ENCODE results near the gene KRTAP21-1.
"Not testable (repeated sequence)": the region's sequence is repeated elsewhere in the genome, so short reads cannot be mapped to it uniquely, and the experiment has no call there.

KRTAP21-1 gene

GRCh38 chr21:30755328-30755727 lies at the start of gene KRTAP21-1:
TSS of gene KRTAP21-1 (minus strand) at chr21:30755428. CDS start at chr21:30755378, 50 bp downstream.
- DNase-seq (ENCODE audit: low read depth in 1 of 2, low spot score in 1 of 2); in situ Hi-C loops (cut with HindIII; ENCODE audit: low pct_unique_long_range_greater_than_20kb, low sequenced_read_pairs): not testable (repeated sequence)

- no peak for TF ChIP-seq JUND (IDR thresholded peaks at IDR 0.05; ENCODE audit: low read depth)
- in situ Hi-C loops (cut with HindIII; ENCODE audit: low pct_unique_long_range_greater_than_20kb, low sequenced_read_pairs) = no loop called here
- no peak for DNase-seq (ENCODE audit: low read depth in 1 of 2, low spot score in 1 of 2)
These were observed 45.4 kb upstream of the KRTAP21-1 start for GRCh38 chr21:30800605-30801004.

- TF ChIP-seq JUND (IDR thresholded peaks at IDR 0.05; ENCODE audit: low read depth) = no peak
- in situ Hi-C loops (cut with HindIII; ENCODE audit: low pct_unique_long_range_greater_than_20kb, low sequenced_read_pairs) = no loop called here
- no peak for DNase-seq (ENCODE audit: low read depth in 1 of 2, low spot score in 1 of 2)
These were observed 38.5 kb upstream of the KRTAP21-1 start for GRCh38 chr21:30793581-30794314.

GRCh38 chr21:30779249-30779648 lies 24.0 kb upstream of the KRTAP21-1 start:
- TF ChIP-seq JUND (IDR thresholded peaks at IDR 0.05; ENCODE audit: low read depth) = no peak
- in situ Hi-C loops (cut with HindIII; ENCODE audit: low pct_unique_long_range_greater_than_20kb, low sequenced_read_pairs) = no loop called here
- no peak for DNase-seq (ENCODE audit: low read depth in 1 of 2, low spot score in 1 of 2)

- no peak for DNase-seq (ENCODE audit: low read depth in 1 of 2, low spot score in 1 of 2)
- in situ Hi-C loops (cut with HindIII; ENCODE audit: low pct_unique_long_range_greater_than_20kb, low sequenced_read_pairs) = no loop called here
- no peak for TF ChIP-seq JUND (IDR thresholded peaks at IDR 0.05; ENCODE audit: low read depth)
These were observed 14.7 kb upstream of the KRTAP21-1 start for GRCh38 chr21:30769724-30770431.

GRCh38 chr21:30760776-30761175 lies 5.5 kb upstream of the KRTAP21-1 start:
- no peak for DNase-seq (ENCODE audit: low read depth in 1 of 2, low spot score in 1 of 2)
- in situ Hi-C loops (cut with HindIII; ENCODE audit: low pct_unique_long_range_greater_than_20kb, low sequenced_read_pairs) = no loop called here
- TF ChIP-seq JUND (IDR thresholded peaks at IDR 0.05; ENCODE audit: low read depth) = no peak

GRCh38 chr21:30758306-30758705 lies 3.1 kb upstream of the KRTAP21-1 start:
- DNase-seq (ENCODE audit: low read depth in 1 of 2, low spot score in 1 of 2) = no peak
- no peak for TF ChIP-seq JUND (IDR thresholded peaks at IDR 0.05; ENCODE audit: low read depth)
- in situ Hi-C loops (cut with HindIII; ENCODE audit: low pct_unique_long_range_greater_than_20kb, low sequenced_read_pairs) = no loop called here

GRCh38 chr21:30747159-30747558 lies 8.1 kb downstream of the KRTAP21-1 start, which contains the start of gene KRTAP21-2:
TSS of gene KRTAP21-2 (minus strand) at chr21:30747259. CDS start at chr21:30747202, 57 bp downstream.
- in situ Hi-C loops (cut with HindIII; ENCODE audit: low pct_unique_long_range_greater_than_20kb, low sequenced_read_pairs) = no loop called here
- no peak for DNase-seq (ENCODE audit: low read depth in 1 of 2, low spot score in 1 of 2)
- TF ChIP-seq JUND (IDR thresholded peaks at IDR 0.05; ENCODE audit: low read depth) = no peak

GRCh38 chr21:30740462-30740861 lies 14.8 kb downstream of the KRTAP21-1 start:
- DNase-seq (ENCODE audit: low read depth in 1 of 2, low spot score in 1 of 2) = no peak
- no peak for TF ChIP-seq JUND (IDR thresholded peaks at IDR 0.05; ENCODE audit: low read depth)
- in situ Hi-C loops (cut with HindIII; ENCODE audit: low pct_unique_long_range_greater_than_20kb, low sequenced_read_pairs) = no loop called here

GRCh38 chr21:30733026-30733425 lies 22.2 kb downstream of the KRTAP21-1 start:
- DNase-seq (ENCODE audit: low read depth in 1 of 2, low spot score in 1 of 2) = peak in 1 of 2 experiments; percentile 40
- in situ Hi-C loops (cut with HindIII; ENCODE audit: low pct_unique_long_range_greater_than_20kb, low sequenced_read_pairs) = no loop called here
- no peak for TF ChIP-seq JUND (IDR thresholded peaks at IDR 0.05; ENCODE audit: low read depth)

GRCh38 chr21:30726726-30727125 lies 28.5 kb downstream of the KRTAP21-1 start:
- no peak for TF ChIP-seq JUND (IDR thresholded peaks at IDR 0.05; ENCODE audit: low read depth)
- in situ Hi-C loops (cut with HindIII; ENCODE audit: low pct_unique_long_range_greater_than_20kb, low sequenced_read_pairs) = no loop called here
- DNase-seq (ENCODE audit: low read depth in 1 of 2, low spot score in 1 of 2) = no peak

GRCh38 chr21:30719401-30719800 lies 35.8 kb downstream of the KRTAP21-1 start:
- TF ChIP-seq JUND (IDR thresholded peaks at IDR 0.05; ENCODE audit: low read depth) = no peak
- no peak for DNase-seq (ENCODE audit: low read depth in 1 of 2, low spot score in 1 of 2)
- in situ Hi-C loops (cut with HindIII; ENCODE audit: low pct_unique_long_range_greater_than_20kb, low sequenced_read_pairs) = no loop called here

GRCh38 chr21:30718239-30718909 lies 36.9 kb downstream of the KRTAP21-1 start, which contains the start of gene KRTAP21-3:
TSS of gene KRTAP21-3 (minus strand) at chr21:30718777. CDS start at chr21:30718759, 18 bp downstream.
- no peak for DNase-seq (ENCODE audit: low read depth in 1 of 2, low spot score in 1 of 2)
- in situ Hi-C loops (cut with HindIII; ENCODE audit: low pct_unique_long_range_greater_than_20kb, low sequenced_read_pairs) = no loop called here
- TF ChIP-seq JUND (IDR thresholded peaks at IDR 0.05; ENCODE audit: low read depth) = no peak

Measured in T47D (cell line).